Posterior vena cava (tissue), 2 donors: Measurements from ENCODE around the gene NUDT8. TPM values are rescaled to one million over a fixed set of nuclear protein-coding genes. Genes with fewer than 3 reads are reported as not detected.

Source experiments
- DNase-seq: peaks from one replicate; pipeline ENCODE4 v3.0.0-alpha.2; 2020; ENCODE audit warnings: low spot score
- intact Hi-C, 2 donors: fragments of 100-400 bp; cut with DNase I; formaldehyde crosslinking; loops; one replicate each; pipeline versions ENCODE4 v1.14.1 to v1.14.2; 2022 to 2023
- long read RNA-seq, 2 donors: library from polyadenylated mRNA; unstranded; transcript quantifications; one replicate each; pipeline ENCODE4 v2.0.0, GENCODE V29; 2020 to 2021
- total RNA-seq, 2 donors: library from RNA; stranded (reverse); fragmentation: NEBNext Ultra II Directional; extraction: Animal tissue kit (Norgen Biotek cat#: 25700); gene quantifications; one replicate each; pipeline ENCODE4 v1.2.1, GENCODE V29; 2021
- donor health status: DM: yes; HTN: yes; CAD: no.
- donor health status: DM: yes; HTN: yes; CAD: no.

Gene NUDT8
- total RNA-seq, result 1 to 10 TPM; 4.6 to 5.7 TPM
- long read RNA-seq, donor 1, result 0 reads
- long read RNA-seq, donor 2, partial matches to known transcripts, result 0 of 1 reads
- long read RNA-seq, donor 2, other reads (novel, unspliced or antisense), result 1 of 1 reads

DNA sequence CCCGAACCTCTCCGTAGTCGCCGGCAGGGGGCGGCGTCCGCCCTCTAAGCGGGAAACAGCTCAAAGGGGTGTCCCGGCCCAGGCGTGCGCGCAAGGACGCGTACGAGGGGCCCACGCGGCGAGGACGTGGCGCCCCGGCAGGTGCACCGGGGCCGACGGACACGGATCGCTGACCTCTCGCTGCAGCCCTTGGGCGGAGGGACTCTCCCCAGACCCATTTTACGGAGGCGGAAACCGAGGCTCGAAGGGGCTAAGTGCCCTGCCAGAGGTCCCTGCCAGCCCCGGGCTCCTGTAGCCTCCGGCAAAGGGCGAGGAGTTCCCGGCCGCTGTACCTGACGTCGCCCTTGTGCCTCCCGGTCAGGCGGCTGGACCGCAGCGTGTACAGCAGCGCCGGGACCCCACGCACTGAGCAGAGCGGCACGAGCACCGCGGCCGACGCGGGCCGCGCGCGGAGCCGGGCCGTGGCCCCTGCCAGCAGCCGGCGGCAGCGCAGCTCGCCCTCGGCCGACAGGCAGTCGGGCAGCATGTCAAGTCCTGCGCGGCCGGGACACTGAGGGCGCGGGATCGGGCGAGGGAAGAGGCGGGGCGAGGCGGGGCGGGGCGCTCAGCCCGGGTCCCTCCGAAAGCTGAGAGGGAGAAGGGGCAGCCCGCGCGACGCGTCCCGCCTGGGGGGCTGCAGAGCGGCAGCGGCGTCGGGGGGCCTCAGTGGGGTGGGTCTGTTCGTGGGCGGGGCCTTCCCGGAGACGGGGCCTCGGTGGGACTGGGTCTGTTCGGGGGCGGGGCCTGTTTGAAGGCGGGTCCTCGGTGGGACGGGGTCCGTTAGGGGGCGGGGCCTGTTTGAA, at the start of gene NUDT8:
TSS of gene NUDT8 (minus strand) at position 552 of the 842 bp plus-strand sequence. CDS start at position 526, 26 bp downstream.
- intact Hi-C loops, result no loop called here
- DNase-seq, result peak; percentile 96

GRCh38 chr11:67675058-67675747, 45.5 kb upstream of the NUDT8 start:
- intact Hi-C loops, result no loop called here
- DNase-seq, result peak; percentile 36

DNA sequence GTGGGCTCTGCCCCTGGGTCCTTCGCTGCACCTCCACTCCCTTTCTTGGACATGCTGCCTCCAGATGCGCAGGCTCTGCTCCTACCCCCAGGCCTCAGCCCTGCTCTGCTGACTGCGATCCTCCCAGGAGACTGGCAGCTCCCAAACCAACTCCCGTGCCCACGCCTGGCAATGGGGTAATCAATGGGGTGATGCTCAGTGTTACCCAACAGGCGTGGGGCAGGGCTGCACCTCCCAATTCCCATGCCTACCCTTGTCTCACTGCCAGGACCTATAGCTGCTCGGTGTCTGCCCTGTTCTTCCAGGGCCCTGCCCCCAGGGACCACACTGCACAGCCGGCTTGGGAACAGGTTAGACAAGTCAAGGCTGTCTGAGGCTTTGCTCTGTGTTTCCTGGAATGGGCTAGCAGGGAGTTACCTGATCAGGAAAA, 44.7 kb upstream of the NUDT8 start, which contains the start of gene ALDH3B2:
TSS of gene ALDH3B2 (minus strand) at position 182 of the 430 bp plus-strand sequence. CDS start 7,688 bp downstream, outside the sequence.
- DNase-seq, result peak; percentile 55
- intact Hi-C loops, result no loop called here

DNA sequence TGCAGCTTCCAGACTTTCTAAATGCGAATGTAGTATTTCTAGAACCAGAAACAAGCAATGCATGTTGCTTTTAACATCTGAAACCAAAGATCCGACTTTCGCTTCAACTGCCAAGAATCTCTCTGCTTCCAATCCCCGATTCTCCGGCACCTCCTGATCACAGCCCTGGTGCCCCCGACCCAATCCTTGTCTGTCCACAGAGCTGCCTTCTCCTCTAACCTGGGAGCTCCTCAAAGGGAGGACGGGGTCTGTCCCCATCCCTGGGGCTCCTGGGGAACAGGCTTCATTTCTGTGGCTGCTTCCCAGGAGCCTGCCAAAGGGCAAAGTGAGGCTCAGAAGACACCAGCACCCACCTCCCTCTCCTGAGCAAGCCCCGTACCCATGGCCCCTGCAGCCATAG, 44.2 kb upstream of the NUDT8 start:
- intact Hi-C loops, result no loop called here
- DNase-seq, result peak; percentile 17

GRCh38 chr11:67673358-67673757, 43.6 kb upstream of the NUDT8 start:
- intact Hi-C loops, result no loop called here
- peak; percentile 46 for DNase-seq

- DNase-seq, result peak; percentile 62
- intact Hi-C loops, result no loop called here
Observed at GRCh38 chr11:67671211-67671520, 41.4 kb upstream of the NUDT8 start.

DNA sequence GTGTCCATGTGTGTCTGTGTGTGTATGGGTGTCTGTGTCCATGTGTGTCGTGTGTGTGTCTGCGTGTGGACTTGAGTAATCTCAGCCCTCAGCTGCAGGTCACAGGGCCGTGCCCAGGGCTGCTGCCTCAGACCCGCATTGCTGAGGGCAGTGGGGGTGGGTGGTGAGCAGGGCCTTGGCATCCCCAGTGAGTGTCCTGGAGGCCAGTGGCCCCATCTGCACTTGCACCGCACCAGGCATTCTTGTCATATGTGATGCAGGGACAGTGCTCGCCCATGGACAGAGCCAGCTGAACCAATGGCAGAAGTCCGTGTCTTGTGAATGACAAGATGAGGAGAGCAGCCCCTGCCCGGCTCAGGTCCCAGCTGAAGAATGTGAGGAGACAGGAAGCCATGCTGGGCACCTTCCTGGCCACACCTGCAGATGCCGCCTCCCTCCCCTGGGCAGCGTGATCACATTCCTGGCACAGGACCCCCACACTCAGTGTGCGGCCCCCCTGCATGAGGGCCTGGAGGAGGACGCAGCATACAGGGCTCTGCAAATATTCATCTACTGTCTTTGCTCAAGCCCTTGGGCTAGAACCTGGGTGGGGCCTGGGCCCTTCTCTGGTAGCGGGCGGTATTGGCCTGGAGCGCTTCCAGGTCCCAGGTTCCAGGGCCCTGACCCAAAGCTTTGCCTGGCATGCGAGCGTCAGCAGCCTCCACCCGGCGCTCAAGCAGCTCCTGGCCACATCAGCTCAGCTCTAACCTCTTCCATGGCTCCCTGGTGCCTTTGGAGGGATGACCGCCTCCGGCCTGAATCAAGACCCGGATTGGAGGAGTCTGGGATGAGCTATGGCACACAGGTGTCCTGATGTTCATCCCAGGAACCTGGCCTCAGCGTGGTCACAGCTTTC, 40.8 kb upstream of the NUDT8 start:
- peak; percentile 56 for DNase-seq
- intact Hi-C loops, result no loop called here

- intact Hi-C loops, result no loop called here
- DNase-seq, result peak; percentile 61
Observed at GRCh38 chr11:67668192-67668551, 38.4 kb upstream of the NUDT8 start.

DNA sequence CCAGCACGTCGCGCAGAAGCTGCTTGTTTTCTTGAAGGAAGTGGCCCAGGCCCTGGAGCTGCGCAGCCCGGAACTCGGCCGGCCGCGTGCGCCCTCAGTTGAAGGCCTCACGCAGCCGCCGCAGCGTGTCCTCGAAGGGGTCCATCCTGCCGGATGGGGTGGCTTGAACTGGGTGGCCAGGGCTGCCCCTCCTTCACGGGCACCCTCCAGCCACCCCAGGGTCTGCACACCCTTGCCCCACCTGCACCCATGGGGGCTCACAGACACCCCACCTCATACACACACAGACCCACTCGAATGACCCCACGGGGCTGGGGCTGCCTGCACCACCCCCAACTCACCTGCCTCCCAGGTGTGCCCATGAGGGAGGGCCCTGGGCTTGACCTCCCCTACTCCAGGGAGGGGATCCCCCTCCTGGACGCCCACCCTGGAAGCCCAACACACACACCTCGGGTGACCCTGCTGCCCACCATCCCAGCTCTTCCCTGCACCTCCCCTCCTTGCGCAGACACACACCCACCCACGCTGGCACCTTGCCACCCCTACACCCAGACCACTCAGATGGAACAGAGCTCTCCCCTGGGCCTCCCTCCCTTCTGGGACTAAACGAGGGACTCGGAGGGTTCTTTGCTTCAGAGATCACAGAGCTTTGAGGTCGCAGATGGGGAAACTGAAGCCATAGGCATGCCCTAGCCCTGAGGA, 37.9 kb upstream of the NUDT8 start:
- intact Hi-C loops, result no loop called here
- DNase-seq, result peak; percentile 73

- DNase-seq, result peak; percentile 37
- intact Hi-C loops, result no loop called here
Observed at GRCh38 chr11:67666676-67667489, 37.1 kb upstream of the NUDT8 start.

DNA sequence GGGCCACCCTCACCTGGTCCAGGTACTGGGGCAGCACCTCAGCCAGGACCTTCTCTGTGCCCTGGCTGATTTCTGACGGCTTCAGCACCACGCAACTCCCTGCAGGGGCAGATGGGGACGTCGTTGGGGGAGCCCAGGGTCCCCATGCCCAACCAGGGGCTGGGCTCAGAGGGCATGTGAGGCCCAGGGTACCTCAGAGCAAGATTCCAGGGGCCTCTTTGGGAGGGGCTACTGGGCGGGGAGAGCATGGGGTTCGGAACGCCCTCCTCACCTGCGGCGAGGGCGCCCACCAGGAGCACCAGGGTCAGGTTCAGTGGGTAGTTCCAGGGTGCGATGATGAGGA, 36.5 kb upstream of the NUDT8 start:
- DNase-seq, result peak; percentile 68
- intact Hi-C loops, result no loop called here

- intact Hi-C loops, result no loop called here
- peak; percentile 77 for DNase-seq
Observed at GRCh38 chr11:67665541-67666302, 36.0 kb upstream of the NUDT8 start.

DNA sequence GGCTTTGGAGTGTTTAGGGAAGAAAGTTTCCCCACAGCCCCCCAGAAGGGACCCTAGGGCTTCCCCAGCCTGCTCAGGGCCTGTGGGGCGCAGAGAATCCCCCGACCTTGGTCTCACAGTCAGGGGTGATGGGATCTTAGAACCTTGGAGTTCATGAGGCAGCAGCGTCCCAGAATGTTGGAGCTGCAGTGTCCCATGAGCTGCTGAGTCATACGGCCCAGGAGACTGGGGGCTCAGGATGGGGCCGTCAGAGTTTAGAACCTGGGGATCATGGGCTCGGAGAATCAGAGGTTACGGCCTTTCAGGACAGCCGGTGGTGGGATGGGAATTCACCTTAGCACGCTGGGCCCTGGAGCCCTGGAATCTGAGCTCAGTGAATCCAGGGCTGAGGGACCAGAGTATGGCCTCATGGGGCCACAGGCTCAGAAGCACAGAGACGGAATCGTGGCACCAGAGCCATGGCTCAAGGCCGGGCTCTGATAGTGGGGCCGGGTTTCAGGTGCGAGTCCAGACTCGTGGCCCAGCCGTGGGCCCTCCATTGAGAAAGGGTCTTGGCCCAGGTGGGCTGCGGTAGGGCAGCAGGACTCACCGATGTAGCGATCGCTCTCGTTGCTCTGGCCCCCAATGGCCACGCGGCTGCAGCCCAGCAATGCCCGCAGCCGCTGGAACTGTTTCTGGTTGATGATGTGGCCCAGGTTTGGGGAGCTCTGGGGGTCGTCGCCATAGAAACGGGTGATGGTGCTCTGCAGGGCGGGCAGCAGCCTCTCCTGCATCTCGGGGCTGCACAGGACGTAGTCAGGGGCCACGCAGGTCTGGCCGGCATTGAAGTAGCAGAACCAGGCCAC, 35.2 kb upstream of the NUDT8 start:
- peak; percentile 72 for DNase-seq
- intact Hi-C loops, result no loop called here

DNA sequence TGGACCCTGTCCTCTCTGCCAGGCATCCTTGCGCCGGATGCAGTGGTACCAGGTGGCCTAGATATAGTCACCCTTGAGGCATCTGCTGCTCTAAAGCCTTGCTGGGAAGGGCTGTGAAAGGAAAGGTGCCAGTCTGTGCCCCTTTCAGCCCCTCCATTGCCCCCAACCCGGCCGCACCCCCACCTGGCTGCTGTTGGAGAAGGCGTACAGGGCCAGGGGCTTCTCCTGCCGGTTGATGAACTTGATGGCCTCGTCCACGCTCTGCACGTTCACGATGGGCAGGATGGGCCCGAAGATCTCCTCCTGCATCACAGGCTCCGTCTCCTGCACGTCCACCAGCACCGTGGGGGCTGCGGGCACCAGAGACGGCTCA, 34.5 kb upstream of the NUDT8 start:
- peak; percentile 69 for DNase-seq
- intact Hi-C loops, result no loop called here

DNA sequence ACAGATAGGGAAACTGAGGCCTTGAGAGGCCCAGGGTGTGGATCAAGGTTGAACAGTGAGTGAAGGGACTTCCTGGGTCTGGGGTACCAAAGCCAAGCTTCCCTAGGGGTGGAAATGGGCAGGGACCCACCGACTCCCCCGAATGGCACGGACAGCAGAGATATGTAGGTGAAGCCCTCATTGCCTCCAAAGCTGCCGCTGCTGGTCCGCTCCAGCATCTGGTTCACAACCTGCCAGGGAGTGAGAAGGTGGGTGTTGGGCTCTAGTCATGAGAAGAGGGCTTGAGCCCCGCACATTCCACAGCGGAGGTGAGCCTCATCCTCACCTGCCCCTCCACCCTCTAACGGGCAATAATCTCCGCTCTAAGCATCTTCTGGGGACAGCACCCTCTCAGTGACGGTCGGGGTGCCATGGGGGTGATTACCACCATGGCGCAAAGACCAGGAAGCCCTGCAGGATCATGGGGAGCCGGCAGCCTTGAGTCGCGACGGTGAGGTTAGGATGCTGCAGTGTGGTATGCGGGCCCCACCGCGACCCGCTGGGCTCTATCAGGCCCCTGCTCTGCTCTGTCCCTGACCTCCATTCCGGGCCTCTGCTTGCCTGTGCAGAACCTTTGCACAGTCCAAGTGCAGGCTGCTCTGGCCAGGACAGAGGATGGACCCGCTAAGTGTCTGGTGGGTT, 33.9 kb upstream of the NUDT8 start:
- DNase-seq, result peak; percentile 64
- intact Hi-C loops, result no loop called here
